ENCODE data around the gene SDK2. TPM values are rescaled to one million over a fixed set of nuclear protein-coding genes. Genes with fewer than 3 reads are reported as not detected.

The SDK2 gene
- total RNA-seq, 1 experiment from 2014 or later, result 0.67 TPM

- DNase-seq (ENCODE audit: low spot score), result no peak
- BruUV-seq (replicated peaks), result no TSS peak
- Histone ChIP-seq H3K9me3 (ENCODE audit: low read depth, low read length, poor library complexity, severe bottlenecking) (no peaks in the 10 kb centered on the region), H3K4me3 (ENCODE audit: low read depth, low read length, poor library complexity, severe bottlenecking) (no peak overlapping the region), H3K36me3 (ENCODE audit: insufficient read depth, low read length, poor library complexity, severe bottlenecking) (no peaks in the 10 kb centered on the region), H3K27me3 (replicated peaks; ENCODE audit: insufficient read depth, low read depth, low read length, poor library complexity) (no peaks in the 10 kb centered on the region), H3K27ac (ENCODE audit: low read depth, low read length, poor library complexity, severe bottlenecking) (no peak overlapping the region), H3K4me1 (ENCODE audit: insufficient read depth, low read length, poor library complexity, severe bottlenecking) (no peaks in the 10 kb centered on the region)
- ChIA-PET CTCF (no interaction called here), POLR2A (ENCODE audit: low non-redundant PET) (no interaction called here)
- intact Hi-C loops (cut with micrococcal nuclease; ENCODE audit: unreplicated experiment), result no loop called here
- TF ChIP-seq EZH2 (IDR thresholded peaks at IDR 0.05; ENCODE audit: borderline replicate concordance, low read depth, low read length, poor library complexity, severe bottlenecking) (no peak), CTCF (conservative IDR thresholded peaks at IDR 0.05; ENCODE audit: low read depth, low read length) (no peak)
Observed at GRCh38 chr17:73357981-73358380, 286.3 kb downstream of the SDK2 start.

- H3K4me1 ChIP-seq (ENCODE audit: insufficient read depth, low read length, poor library complexity, severe bottlenecking), result no peaks in the 10 kb centered on the region
- H3K36me3 ChIP-seq (ENCODE audit: insufficient read depth, low read length, poor library complexity, severe bottlenecking), result no peaks in the 10 kb centered on the region
- H3K27me3 ChIP-seq (replicated peaks; ENCODE audit: insufficient read depth, low read depth, low read length, poor library complexity), result no peaks in the 10 kb centered on the region
- no peak overlapping the region for H3K4me3 ChIP-seq (ENCODE audit: low read depth, low read length, poor library complexity, severe bottlenecking)
- H3K9me3 ChIP-seq (ENCODE audit: low read depth, low read length, poor library complexity, severe bottlenecking), result no peaks in the 10 kb centered on the region
- no peak for DNase-seq (ENCODE audit: low spot score)
- BruUV-seq (replicated peaks), result no TSS peak
- intact Hi-C loops (cut with micrococcal nuclease; ENCODE audit: unreplicated experiment), result no loop called here
- TF ChIP-seq CTCF (conservative IDR thresholded peaks at IDR 0.05; ENCODE audit: low read depth, low read length), result no peak
- no peak for TF ChIP-seq EZH2 (IDR thresholded peaks at IDR 0.05; ENCODE audit: borderline replicate concordance, low read depth, low read length, poor library complexity, severe bottlenecking)
- ChIA-PET POLR2A (ENCODE audit: low non-redundant PET) (no interaction called here), CTCF (no interaction called here)
- no peak overlapping the region for H3K27ac ChIP-seq (ENCODE audit: low read depth, low read length, poor library complexity, severe bottlenecking)
Observed at GRCh38 chr17:73357318-73357717, 286.9 kb downstream of the SDK2 start.

- intact Hi-C loops (cut with micrococcal nuclease; ENCODE audit: unreplicated experiment), result no loop called here
- ChIA-PET POLR2A (ENCODE audit: low non-redundant PET) (no interaction called here), CTCF (no interaction called here)
- BruUV-seq (replicated peaks), result no TSS peak
- Histone ChIP-seq H3K9me3 (ENCODE audit: low read depth, low read length, poor library complexity, severe bottlenecking) (no peaks in the 10 kb centered on the region), H3K4me3 (ENCODE audit: low read depth, low read length, poor library complexity, severe bottlenecking) (no peak overlapping the region), H3K4me1 (ENCODE audit: insufficient read depth, low read length, poor library complexity, severe bottlenecking) (no peaks in the 10 kb centered on the region), H3K27ac (ENCODE audit: low read depth, low read length, poor library complexity, severe bottlenecking) (no peak overlapping the region), H3K36me3 (ENCODE audit: insufficient read depth, low read length, poor library complexity, severe bottlenecking) (no peaks in the 10 kb centered on the region), H3K27me3 (replicated peaks; ENCODE audit: insufficient read depth, low read depth, low read length, poor library complexity) (no peaks in the 10 kb centered on the region)
- no peak for DNase-seq (ENCODE audit: low spot score)
- no peak for TF ChIP-seq CTCF (conservative IDR thresholded peaks at IDR 0.05; ENCODE audit: low read depth, low read length)
Observed at GRCh38 chr17:73356561-73357170, 287.6 kb downstream of the SDK2 start.
